DMS 273 treated with DMSO at 0.1 percent for 48 hours (cell line): ENCODE data around the gene LRMDA.

Experiments used
- DNase-seq: peaks from one replicate; lab custom pipeline; 2025; lab: John Stamatoyannopoulos, UW

LRMDA gene

DNA sequence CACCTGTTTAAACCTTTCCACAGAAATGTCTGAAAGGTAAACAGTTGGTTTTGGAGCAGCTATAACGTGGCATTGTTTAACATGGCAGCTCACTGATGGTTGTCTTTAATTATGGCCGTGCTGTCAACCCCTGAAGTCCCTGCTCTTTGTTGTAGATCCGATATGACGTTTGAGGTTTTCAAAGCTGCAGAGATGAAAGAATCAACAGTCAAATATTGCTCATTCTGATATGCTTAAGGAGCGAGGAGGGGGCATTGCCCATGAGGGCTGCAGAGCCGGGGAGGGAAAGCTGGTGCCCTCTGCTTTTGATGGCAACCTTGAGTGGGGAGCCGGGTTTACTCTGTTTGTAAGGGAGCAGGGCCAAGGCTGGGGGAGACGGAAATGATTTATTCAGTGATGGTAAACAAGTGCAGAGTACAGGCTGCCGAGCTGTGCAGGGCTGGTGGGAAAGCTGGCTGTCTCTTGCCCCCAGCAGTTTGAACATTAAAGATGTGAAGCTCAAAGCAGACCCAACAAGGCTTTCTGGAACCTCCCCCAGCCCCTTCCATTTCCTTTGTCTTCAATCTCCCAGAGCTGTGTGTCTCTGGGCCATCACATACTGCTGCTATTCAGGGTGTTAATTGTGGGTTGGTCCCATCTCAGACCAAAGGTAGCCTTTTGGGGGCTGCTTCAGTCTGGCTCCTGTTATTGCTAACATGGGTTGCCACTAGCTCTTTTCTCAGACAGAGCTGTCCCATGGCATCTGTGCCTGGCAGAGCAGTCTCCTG is 345.5 kb downstream of the LRMDA start:
- no peak for DNase-seq

DNA sequence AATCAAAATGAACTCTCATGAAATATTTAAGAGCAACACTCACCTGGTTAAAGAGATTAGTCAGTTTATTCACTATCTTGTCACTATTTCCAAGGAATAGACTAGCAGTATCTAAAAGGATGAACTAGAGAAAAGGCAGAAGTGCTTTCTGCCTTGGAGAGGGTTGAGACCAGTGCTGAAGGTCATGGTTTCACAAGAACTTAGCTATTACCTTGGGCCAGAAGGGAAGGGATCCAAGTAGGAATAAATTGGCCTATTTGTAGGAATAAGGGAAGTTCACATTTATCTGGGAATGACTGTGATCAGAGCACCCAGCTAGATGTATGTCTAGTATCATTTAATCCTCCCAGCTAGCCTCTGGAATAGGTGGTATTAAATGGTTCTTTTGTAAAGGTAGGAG is 347.2 kb downstream of the LRMDA start:
- DNase-seq: no peak

GRCh38 chr10:75779276-75779675 is 347.9 kb downstream of the LRMDA start:
- no peak for DNase-seq

DNA sequence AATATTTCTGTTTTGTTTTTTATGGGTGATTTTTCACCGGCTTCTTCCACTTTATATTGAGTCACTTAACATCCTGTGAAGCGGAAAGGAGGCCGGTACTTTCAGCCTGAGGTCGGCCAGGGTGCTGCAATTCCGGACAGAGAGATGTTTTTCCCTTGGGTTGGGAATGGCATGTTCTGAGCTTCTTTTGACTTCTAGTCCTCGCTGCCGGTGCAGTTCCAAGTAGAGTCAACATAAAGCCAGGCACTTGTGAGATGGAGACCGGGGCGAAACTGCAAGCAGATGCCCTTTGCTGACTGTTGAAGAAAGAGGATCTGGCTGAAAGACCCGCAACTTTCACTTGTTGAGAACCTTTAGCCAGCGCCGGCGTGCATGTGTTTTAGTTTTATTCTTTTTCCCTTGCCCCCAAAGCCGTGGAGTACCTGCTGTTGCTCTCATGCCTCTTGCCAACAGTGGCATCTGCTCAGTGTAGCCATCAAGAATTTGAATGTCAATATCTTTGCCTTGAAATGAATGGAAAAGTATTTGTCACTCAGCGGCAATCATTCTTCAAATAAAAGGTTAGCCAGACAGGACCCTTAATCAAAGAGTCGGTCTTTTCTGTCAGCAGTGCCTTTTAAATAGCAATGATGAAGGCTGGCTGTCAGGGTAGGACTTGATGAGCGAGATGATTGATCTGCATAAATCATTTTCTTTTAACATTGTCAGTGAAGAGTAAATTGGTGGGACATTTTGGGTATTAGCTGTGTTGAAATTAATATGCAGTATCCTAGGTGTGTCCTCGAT is 351.2 kb downstream of the LRMDA start:
- DNase-seq: no peak

GRCh38 chr10:75788394-75789205 is 357.2 kb downstream of the LRMDA start:
- DNase-seq: no peak

- no peak for DNase-seq
Measured at GRCh38 chr10:75793848-75794247, 362.4 kb downstream of the LRMDA start.

DNA sequence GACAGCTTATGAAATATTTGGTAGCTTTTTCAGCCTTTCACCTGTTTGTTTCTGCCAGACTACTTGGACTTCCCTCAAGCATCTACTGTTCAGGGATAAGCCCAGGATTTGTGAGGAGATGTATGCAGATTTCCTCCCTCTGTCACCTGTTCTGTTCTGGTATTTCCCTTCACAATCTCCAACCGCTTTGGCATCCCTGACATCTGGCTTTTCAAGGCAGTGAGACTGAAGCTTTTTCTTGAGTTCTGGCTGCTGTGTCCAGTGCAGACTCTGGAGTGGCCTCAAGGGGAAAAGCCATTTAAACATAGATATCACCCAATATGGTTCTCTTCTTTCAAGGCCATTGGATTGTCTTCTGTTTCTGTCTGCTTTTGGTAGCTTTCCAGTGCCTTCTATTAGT is 369.7 kb downstream of the LRMDA start:
- DNase-seq: no peak

DNA sequence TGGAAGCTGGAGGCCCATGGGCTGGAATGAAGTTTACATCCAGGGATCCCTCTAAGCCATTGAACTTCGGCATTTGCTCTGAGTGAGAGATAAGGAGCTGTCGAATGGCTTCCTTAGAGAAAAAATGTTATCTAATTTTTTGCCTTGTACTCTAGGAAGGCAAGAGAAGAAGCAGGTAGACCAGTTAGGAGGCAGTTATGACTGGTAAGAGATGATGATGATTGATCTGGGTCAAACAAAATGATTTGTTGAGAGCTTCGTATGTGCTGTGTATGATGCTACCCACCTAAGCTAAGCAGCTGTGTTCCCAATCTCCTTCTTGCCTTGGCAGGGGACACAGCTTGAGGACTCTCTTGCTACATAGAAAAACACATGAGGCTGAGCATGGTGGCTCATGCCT is 370.2 kb downstream of the LRMDA start:
- no peak for DNase-seq

GRCh38 chr10:75803121-75803520 is 371.7 kb downstream of the LRMDA start:
- DNase-seq: no peak

DNA sequence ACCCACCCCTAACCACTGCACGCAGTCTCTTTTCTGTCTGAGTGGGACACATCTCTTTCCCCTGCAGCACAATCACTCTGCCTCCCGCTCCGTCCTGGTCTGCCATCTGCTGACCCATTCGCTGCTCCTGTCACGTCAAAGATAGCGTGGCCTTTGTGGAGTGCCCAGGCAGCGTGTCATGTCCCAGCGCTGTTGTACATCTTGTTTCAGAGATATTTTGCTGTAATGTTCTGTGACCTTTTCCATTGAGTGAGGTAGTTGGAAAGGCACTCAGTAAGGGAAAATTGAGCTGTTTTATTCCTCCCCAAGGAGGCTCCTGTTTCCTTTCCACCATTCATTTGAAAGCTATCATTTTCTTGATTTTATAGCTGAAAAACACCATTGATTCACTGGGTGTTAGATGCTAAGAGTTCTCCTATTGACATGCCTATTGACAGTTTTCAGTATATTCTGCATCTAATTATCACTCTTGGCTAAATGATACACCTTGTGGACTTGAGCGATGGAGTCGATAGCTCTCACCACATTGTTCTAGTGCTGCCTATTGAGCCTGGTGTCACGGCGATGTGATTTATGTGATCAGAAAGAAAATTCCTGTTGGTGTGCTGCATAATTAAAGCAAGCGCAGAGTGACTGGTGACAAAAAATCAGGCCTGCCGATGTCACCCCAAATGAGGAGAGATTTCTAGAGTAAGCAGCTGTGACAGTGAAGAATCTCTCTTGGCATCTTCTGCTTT is 372.6 kb downstream of the LRMDA start:
- DNase-seq: no peak

DNA sequence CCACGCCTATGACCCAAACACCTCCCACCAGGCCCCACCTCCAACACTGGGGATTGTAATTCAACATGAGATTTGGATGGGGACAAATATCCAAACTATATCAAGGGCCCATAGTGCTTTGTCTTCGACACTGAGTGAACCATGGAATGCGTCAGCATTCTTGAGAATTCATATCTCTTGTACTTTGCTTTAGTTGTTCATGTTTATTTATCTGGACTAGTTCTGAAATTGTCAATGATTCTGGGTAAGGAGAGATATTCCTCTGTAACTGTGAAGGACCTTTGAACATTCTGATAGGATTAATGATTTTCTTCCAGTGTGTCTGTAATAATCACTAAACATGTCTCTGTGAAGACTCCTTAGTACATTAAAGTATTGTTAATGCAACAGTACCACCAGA is 374.8 kb downstream of the LRMDA start:
- no peak for DNase-seq

DNA sequence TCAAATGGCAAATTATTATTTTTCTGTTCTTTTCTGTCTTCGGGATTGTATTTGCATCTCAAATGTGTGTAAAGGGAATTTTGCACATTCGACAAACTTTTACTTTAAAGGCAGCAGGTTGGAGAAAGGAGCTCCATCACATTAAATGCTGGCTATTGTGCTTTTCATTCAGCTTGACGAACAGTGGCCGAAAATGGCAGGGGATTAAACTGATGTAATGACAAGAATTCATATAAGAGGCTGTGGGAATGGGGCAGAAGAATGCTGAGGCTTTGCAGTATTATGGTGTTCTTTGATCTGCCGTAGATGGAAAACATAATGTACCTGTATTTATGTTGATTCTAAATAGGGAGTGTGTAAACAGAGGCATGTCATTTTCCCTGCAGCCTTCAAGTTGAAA is 376.0 kb downstream of the LRMDA start:
- DNase-seq: no peak

GRCh38 chr10:75809003-75809402 is 377.6 kb downstream of the LRMDA start:
- DNase-seq: no peak

DNA sequence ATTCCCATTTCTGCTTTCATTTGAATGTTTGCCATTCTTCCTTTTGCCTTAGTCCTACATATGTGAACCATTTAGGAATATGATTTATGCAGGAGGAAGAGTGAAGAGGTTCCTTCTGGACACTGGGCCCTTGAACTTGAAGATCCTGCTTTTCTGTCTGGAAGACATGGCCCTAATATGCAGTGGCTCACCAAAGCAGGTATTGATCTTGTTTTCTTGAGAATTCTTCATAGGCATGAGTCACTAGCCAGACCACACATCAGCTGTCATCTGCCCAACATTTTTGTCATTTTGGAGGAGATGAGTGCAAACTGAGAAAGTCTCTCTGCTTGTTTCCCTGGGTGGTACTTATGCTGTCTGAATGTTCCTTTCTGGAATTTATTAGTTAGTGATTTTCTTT is 382.6 kb downstream of the LRMDA start:
- no peak for DNase-seq

GRCh38 chr10:75815066-75815465 is 383.6 kb downstream of the LRMDA start:
- DNase-seq: no peak

GRCh38 chr10:75817198-75817597 is 385.8 kb downstream of the LRMDA start:
- no peak for DNase-seq

DNA sequence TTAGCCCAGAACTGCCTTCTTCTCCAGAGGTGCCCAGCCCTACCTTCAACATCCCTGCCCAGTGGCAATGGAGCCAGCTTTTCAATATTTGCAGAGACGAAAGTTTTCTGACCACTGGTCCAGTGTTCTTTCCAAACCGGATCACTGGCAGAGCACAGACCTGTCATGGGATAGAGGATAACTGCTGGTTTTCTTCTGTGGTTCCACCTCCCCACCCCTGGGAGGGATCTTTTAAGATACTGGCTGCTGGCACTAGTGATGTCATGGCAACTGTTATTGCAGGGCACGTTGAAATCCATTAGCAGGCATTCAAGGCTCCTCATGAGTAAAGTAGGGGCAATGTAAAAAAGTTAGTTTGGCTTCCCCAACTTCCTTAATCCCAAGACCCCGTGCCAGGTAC is 387.1 kb downstream of the LRMDA start:
- no peak for DNase-seq

GRCh38 chr10:75825235-75825634 is 393.8 kb downstream of the LRMDA start:
- DNase-seq: no peak

DNA sequence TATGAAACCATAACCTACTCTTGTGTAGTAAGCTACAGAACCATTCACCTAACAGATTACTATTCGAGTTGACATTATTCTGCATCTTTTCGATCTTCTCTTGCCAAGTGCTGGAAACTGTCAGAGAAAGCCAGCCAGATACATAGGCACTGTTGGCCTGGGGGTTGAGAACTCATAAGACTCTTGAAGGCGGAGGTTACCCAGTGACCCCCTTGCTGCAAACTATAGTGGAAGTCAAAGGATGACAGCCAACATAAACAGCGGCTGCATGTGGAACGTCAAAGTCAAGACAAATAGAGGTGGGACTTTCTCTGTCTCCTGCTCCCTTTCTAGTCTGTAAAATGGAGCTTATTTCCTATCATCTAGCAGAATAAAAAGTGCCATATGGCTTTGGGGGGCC is 394.2 kb downstream of the LRMDA start:
- no peak for DNase-seq

DNA sequence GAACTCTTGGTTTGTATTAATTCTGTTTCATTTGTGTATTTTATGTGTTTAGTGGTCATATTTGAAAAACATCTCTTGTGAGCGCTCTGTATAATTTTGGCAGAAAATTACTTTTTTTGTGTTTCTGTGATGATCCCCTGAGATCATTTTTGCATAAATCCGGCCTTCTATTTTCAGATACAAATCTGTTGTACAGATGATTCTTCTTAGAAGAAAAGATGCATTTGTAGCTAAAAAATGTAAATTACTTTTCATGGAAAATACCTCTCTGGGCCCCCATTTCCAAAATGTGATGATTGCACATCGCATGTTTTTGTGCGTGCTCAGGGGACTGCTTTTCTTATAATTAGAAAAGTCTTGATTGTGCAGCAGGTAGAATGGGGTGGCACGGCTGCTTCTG is 395.4 kb downstream of the LRMDA start:
- no peak for DNase-seq

DNA sequence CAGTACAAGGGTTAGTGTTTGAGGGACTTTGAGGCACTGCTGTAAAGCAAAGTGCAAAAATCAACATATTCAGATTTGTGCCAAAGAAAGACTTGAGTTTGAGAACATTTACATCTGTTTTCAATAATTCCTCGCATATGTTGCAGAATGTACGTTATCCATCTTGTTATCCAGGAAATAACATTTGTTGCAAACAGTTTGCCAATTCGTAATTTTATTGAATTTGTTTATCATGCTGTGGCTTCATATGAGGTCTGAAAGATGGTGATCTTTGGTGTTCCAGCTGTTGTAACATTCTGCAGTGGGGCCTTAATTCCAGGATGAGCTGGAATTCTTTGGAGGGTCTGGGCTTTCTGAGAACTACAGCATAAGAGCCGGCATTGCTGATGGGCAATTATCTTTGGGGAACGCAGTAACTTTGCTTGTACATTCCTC is 396.2 kb downstream of the LRMDA start:
- DNase-seq: no peak

DNA sequence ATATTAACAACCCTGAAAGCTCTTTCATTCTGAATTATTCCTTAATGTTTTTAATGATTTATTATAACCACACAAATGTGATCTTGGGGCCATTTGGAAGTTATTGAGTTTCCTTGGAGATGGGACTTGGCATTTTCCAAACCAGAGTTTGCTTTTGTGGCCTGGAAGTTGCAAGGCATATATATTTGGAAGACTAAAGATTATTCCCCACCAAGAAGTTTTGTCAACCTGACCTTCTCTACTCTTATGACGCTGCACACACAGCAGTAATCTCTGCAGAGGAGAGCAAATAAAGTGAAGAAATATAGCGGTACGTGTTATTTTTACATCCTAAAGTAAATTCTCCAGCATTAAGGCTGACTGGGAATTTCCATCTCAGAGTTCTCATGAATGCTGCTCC is 397.0 kb downstream of the LRMDA start:
- no peak for DNase-seq
